Psoas muscle (tissue), 8 donors: ENCODE measurements around the gene CD320. TPM values are rescaled to one million over a fixed set of nuclear protein-coding genes. Genes with fewer than 3 reads are reported as not detected.
"Not testable (repeated sequence)": the region's sequence is repeated elsewhere in the genome, so short reads cannot be mapped to it uniquely, and the experiment has no call there.

Experiments used
- ATAC-seq, 4 donors: fragments of 200-7000 bp; cut with Tn5 transposase; one replicate each; pipeline ENCODE4 v1.9.1; 2020; ENCODE audit warnings: moderate library complexity in 3 of 4, mild to moderate bottlenecking in 2 of 4
- DNase-seq, 2 donors: peaks; one replicate each; pipeline ENCODE4 v3.0.0-alpha.2; 2020
- H3K27ac ChIP-seq: fragments of 200-600 bp; one replicate; pipeline ENCODE4 v1.8.0; 2022
- H3K27me3 ChIP-seq, 3 donors: fragments of 200-600 bp in 1 of 3; one replicate each; pipeline versions ENCODE4 v1.6.1 to v1.8.0; 2013 to 2022; ENCODE audit warnings: low read length in 2 of 3, mild to moderate bottlenecking in 2 of 3, moderate library complexity in 1 of 3; ENCODE audit not compliant: insufficient read depth in 3 of 3
- H3K36me3 ChIP-seq, 2 donors: fragments of 200-600 bp in 1 of 2; one replicate each; pipeline versions ENCODE4 v1.6.1 to v1.8.0; 2013 to 2022; ENCODE audit warnings: low read depth in 1 of 2, mild to moderate bottlenecking in 1 of 2, moderate library complexity in 1 of 2; ENCODE audit not compliant: insufficient read depth in 1 of 2
- H3K4me1 ChIP-seq: fragments of 200-600 bp; one replicate; pipeline ENCODE4 v1.8.0; 2022
- H3K4me3 ChIP-seq: fragments of 200-600 bp; one replicate; pipeline ENCODE4 v1.8.0; 2022; ENCODE audit warnings: mild to moderate bottlenecking
- H3K9me3 ChIP-seq: fragments of 200-600 bp; one replicate; pipeline ENCODE4 v1.8.0; 2022
- WGBS, 3 donors: extraction: QIAGEN DNeasy Blood & Tissue Kit; methylation state at CpG; one replicate each; pipeline versions ENCODE4 v1.1.6 to v1.1.7; 2013; 5-methylcytosine and 5-hydroxymethylcytosine counted together
- intact Hi-C, 2 donors: fragments of 100-400 bp; cut with DNase I; formaldehyde crosslinking; loops; one replicate each; pipeline versions ENCODE4 v1.11.0 to v1.14.2; 2022
- polyA plus RNA-seq, 3 donors: library from polyadenylated mRNA; stranded (reverse); fragments of 200-250 nt; gene quantifications; one replicate each; pipeline ENCODE4 v1.2.3, GENCODE V29; 2013
- total RNA-seq, 4 donors: library from RNA; stranded (reverse); fragmentation: NEBNext Ultra II Directional in 2 of 4; extraction: Animal tissue kit (Norgen Biotek cat#: 25700) in 2 of 4; gene quantifications; one replicate each; pipeline versions ENCODE4 v1.2.1 to v1.2.4, GENCODE V29; 2021 to 2023
- TF ChIP-seq, protein P1 (sequence below): fragments of 200-600 bp; IDR thresholded peaks from one replicate; pipeline ENCODE4 v1.8.0; 2022; ENCODE audit warnings: antibody characterized with exemption
- donor health status: healthy with polysubstance abuse.
- donor health status: DM: no; HTN: no; CAD: no; lungs with moderate emphysema.
- donor health status: Bipolar disorder and iron deficiency.
- donor health status: healthy.
- donor health status: DM: yes; HTN: yes; CAD: no.
- donor health status: DM: no; HTN: no; CAD: no.
- donor health status: DM: no; HTN: no; CAD: no.
- donor health status: DM: yes; HTN: yes; CAD: no.

CD320 gene
- total and polyA plus RNA-seq, 7 donors = 17.4 to 67.2 (median 25.4) TPM

DNA sequence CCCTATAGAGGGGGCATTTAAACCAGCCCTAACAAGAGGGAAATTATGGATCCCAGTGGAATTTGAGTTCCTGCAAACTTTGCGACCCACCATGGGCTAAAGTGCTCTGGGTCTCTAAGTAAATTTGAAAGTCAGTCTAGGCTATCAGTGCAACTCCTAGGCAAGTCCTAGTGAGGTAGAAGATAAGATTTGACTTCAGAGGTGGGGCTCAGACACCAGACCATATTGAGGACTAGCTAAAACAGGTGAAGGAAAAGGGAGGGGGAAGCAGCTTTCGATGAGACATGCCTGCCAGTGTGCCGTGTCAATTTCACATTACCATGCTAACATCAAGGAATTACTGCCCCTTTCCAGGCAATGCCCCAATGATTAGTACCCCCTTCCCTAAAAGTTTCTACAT is 38.4 kb downstream of the CD320 start:
- H3K4me3 ChIP-seq = no peak overlapping the region
- intact Hi-C loops = loop anchor here in 1 of 2 donors (5.0 kb wide), 1 partner anchor 38 kb away; the partner anchor contains the start of gene CD320
- DNase-seq (no peak), ATAC-seq (no peak)
- H3K27me3 ChIP-seq = no peaks in the 10 kb centered on the region
- TF ChIP-seq, protein P1, sequence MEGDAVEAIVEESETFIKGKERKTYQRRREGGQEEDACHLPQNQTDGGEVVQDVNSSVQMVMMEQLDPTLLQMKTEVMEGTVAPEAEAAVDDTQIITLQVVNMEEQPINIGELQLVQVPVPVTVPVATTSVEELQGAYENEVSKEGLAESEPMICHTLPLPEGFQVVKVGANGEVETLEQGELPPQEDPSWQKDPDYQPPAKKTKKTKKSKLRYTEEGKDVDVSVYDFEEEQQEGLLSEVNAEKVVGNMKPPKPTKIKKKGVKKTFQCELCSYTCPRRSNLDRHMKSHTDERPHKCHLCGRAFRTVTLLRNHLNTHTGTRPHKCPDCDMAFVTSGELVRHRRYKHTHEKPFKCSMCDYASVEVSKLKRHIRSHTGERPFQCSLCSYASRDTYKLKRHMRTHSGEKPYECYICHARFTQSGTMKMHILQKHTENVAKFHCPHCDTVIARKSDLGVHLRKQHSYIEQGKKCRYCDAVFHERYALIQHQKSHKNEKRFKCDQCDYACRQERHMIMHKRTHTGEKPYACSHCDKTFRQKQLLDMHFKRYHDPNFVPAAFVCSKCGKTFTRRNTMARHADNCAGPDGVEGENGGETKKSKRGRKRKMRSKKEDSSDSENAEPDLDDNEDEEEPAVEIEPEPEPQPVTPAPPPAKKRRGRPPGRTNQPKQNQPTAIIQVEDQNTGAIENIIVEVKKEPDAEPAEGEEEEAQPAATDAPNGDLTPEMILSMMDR = no peak
- H3K36me3 ChIP-seq = no peaks in the 10 kb centered on the region
- 80 to 91% (median 84%) methylated on average over 3 of the region's 3 CpGs for WGBS, 3 donors
- H3K27ac ChIP-seq = no peak overlapping the region
- no peaks in the 10 kb centered on the region for H3K9me3 ChIP-seq
- H3K4me1 ChIP-seq = no peaks in the 10 kb centered on the region

DNA sequence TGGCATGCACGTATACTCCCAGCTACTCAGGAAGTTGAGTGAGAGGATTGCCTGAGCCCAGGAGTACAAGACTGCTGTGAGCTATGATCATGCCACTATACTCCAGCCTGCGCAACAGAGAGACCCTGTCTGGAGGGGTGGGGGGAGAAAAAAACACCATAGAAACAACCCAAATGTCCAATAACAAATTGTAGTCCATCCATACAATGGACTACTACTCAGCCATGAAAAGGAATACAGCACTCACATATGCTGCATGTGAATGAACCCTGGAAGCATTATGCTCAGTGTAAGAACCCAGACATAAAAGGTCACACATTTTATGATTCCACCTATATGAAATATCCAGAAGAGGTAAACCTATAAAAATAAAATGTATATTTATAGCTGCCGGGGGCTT is 42.3 kb downstream of the CD320 start:
- Histone ChIP-seq H3K4me1 (no peaks in the 10 kb centered on the region), H3K27ac (no peak overlapping the region), H3K4me3 (no peak overlapping the region), H3K36me3 (no peaks in the 10 kb centered on the region), H3K9me3 (no peaks in the 10 kb centered on the region), H3K27me3 (no peaks in the 10 kb centered on the region)
- no peak for ATAC-seq
- TF ChIP-seq, protein P1 = no peak
- intact Hi-C loops = loop anchor here in 1 of 2 donors (5.0 kb wide), 1 partner anchor 41 kb away; the partner anchor contains the start of gene CD320
- WGBS, 3 donors = 70 to 71% (median 71%) methylated on average over 3 of the region's 3 CpGs
- no peak for DNase-seq

DNA sequence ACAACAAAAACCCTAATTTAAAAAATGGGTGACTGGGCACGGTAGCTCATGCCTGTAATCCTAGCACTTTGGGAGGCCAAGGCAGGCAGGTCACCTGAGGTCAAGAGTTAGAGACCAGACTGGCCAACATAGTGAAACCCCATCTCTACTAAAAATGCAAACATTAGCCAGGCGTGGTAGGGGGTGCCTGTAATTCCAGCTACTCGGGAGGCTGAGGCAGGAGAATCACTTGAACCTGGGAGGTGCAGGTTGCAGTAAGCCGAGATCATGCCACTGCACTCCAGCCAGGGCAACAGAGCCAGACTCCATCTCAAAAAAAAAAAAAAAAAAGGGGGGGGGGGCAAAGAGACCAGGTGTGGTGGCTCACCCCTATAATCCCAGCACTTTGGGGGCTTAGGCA is 43.9 kb downstream of the CD320 start:
- ATAC-seq, H3K9me3 ChIP-seq, H3K36me3 ChIP-seq, intact Hi-C loops, H3K4me3 ChIP-seq, H3K27me3 ChIP-seq, H3K27ac ChIP-seq, H3K4me1 ChIP-seq: not testable (repeated sequence)
- 61 to 74% (median 72%) methylated on average over 4 of the region's 4 CpGs for WGBS, 3 donors
- DNase-seq = peak in 1 of 2 donors; percentile 5

DNA sequence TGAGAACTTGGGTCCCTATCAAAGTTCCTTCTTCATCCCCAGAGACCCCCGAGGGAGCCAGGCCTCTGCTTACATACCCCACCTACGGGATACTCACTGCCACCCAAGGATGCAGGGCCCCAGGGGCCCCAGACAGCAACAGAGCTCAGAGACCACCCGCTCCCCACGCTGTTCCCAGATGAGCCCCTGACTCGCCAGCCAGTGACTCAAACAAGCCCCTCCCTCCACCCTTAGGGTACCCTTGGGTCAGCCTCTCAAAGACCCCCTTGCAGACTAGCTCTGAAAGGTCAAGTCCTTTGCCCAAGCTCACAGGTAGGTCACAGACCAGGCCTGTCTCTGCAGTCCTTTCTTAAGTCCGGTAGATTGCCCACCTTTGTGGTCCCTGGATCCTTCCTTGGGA is 45.7 kb downstream of the CD320 start:
- TF ChIP-seq, protein P1 = no peak
- no peaks in the 10 kb centered on the region for H3K36me3 ChIP-seq
- ATAC-seq = no peak
- H3K4me3 ChIP-seq = no peak overlapping the region
- DNase-seq = peak in 1 of 2 donors; percentile 4
- 77 to 94% (median 90%) methylated on average over 6 of the region's 6 CpGs for WGBS, 3 donors
- no peaks in the 10 kb centered on the region for H3K27me3 ChIP-seq
- no peaks in the 10 kb centered on the region for H3K9me3 ChIP-seq
- intact Hi-C loops = no loop called here
- H3K4me1 ChIP-seq = no peaks in the 10 kb centered on the region
- H3K27ac ChIP-seq = no peak overlapping the region

DNA sequence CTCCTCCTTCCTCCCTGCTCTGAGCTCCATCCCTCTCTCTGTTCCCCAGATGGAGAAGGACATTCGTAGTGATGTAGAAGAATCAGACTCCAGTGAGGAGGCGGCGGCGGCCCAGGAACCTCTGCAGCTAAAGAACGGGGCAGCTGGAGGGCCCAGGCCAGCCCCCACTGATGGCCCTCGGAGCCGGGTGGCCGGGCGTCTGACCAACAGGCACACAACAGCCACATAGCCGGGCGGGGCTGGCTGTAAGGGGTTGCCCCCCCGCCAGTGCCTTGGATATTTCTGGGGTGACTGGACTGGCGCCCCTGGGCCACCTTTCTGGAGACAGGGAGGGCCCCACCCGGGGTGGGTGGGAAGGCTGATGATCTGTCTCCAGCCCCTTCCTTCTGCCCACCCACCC is 46.3 kb downstream of the CD320 start:
- Histone ChIP-seq H3K36me3 (peaks cover 0 to under 1% of the 10 kb centered on the region in 2 donors), H3K27me3 (no peaks in the 10 kb centered on the region), H3K9me3 (no peaks in the 10 kb centered on the region), H3K4me3 (no peak overlapping the region), H3K4me1 (no peaks in the 10 kb centered on the region), H3K27ac (no peak overlapping the region)
- ATAC-seq (no peak), DNase-seq (peak in 1 of 2 donors; percentile 23)
- WGBS, 3 donors = 47 to 71% (median 69%) methylated on average over 14 of the region's 14 CpGs
- intact Hi-C loops = no loop called here
- TF ChIP-seq, protein P1 = no peak
